Suprapubic skin (tissue), 4 donors: ENCODE measurements around the gene SPPL3. TPM values are rescaled to one million over a fixed set of nuclear protein-coding genes. Genes with fewer than 3 reads are reported as not detected.

Source experiments
- DNase-seq, 2 donors: peaks; one replicate each; pipeline ENCODE4 v3.0.0-alpha.2; 2019; ENCODE audit warnings: low spot score in 2 of 2
- H3K27ac ChIP-seq: fragments of 200-600 bp; sonication (generic); one replicate; pipeline ENCODE4 v1.5.1; 2019
- H3K27me3 ChIP-seq: fragments of 200-600 bp; sonication (generic); one replicate; pipeline ENCODE4 v1.5.1; 2019
- H3K36me3 ChIP-seq: fragments of 200-600 bp; sonication (generic); one replicate; pipeline ENCODE4 v1.5.1; 2019
- H3K4me1 ChIP-seq: fragments of 200-600 bp; sonication (generic); one replicate; pipeline ENCODE4 v1.5.1; 2019
- H3K4me3 ChIP-seq: fragments of 200-600 bp; sonication (generic); one replicate; pipeline ENCODE4 v1.5.1; 2019; ENCODE audit warnings: mild to moderate bottlenecking
- H3K9me3 ChIP-seq: fragments of 200-600 bp; sonication (generic); one replicate; pipeline ENCODE4 v1.5.1; 2019
- EP300 ChIP-seq: sonication (generic); formaldehyde crosslinking; IDR thresholded peaks from one replicate; pipeline ENCODE4 v1.6.1; 2017; ENCODE audit warnings: antibody characterized with exemption
- POLR2A ChIP-seq, 2 donors: fragments of 450-650 bp; IDR thresholded peaks; one replicate each; pipeline ENCODE4 v1.6.1; 2017; ENCODE audit warnings: antibody characterized with exemption in 2 of 2, mild to moderate bottlenecking in 2 of 2, moderate library complexity in 2 of 2
- POLR2AphosphoS5 ChIP-seq, 3 donors: sonication (generic); formaldehyde crosslinking; IDR thresholded peaks; one replicate each; pipeline ENCODE4 v1.6.1; 2017; ENCODE audit warnings: antibody characterized with exemption in 3 of 3
- WGBS: methylation state at CpG from one replicate; pipeline ENCODE4 v1.1.5; 2018; 5-methylcytosine and 5-hydroxymethylcytosine counted together
- total RNA-seq, 4 donors: library from RNA; depleted of rRNA; stranded (reverse); fragments of >200 nt; gene quantifications; one replicate each; pipeline ENCODE4 v1.1.0, GENCODE V29; 2016
- TF ChIP-seq, protein P1 (sequence below), 2 donors: fragments of 200-600 bp in 1 of 2; fragments of 450-650 bp in 1 of 2; sonication (generic) in 1 of 2; IDR thresholded peaks; one replicate each; pipeline ENCODE4 v1.5.1; 2016 to 2019; ENCODE audit warnings: antibody characterized with exemption in 2 of 2, mild to moderate bottlenecking in 1 of 2, moderate library complexity in 1 of 2

SPPL3 gene
- total RNA-seq, 4 donors from 2014 or later = 64.7 to 91.8 (median 70.6) TPM

DNA sequence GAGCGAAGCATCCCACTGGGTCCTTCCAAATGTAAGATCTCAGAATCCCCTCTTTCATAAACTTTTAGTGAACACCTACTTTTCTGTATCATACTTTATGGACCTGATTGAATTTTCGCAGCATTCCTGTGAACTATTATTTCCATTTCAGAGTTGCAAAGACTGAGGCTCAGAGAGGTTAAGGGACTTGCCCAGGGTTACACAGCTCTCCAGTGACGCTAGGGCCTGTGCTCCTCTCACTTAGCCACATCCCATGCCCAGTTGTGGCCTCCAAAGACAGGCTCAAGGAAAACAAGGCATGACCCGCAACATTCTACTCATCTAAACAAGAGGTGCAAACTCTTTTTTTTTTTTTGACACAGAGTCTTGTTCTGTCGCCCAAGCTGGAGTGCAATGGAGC, 25.9 kb upstream of the SPPL3 start:
- 97% methylated on average over 5 of the region's 5 CpGs for WGBS
- Histone ChIP-seq H3K9me3 (no peaks in the 10 kb centered on the region), H3K4me1 (peaks cover 10% of the 10 kb centered on the region), H3K36me3 (no peaks in the 10 kb centered on the region), H3K27ac (no peak overlapping the region), H3K4me3 (no peak overlapping the region), H3K27me3 (no peaks in the 10 kb centered on the region)
- DNase-seq = no peak
- TF ChIP-seq, protein P1, sequence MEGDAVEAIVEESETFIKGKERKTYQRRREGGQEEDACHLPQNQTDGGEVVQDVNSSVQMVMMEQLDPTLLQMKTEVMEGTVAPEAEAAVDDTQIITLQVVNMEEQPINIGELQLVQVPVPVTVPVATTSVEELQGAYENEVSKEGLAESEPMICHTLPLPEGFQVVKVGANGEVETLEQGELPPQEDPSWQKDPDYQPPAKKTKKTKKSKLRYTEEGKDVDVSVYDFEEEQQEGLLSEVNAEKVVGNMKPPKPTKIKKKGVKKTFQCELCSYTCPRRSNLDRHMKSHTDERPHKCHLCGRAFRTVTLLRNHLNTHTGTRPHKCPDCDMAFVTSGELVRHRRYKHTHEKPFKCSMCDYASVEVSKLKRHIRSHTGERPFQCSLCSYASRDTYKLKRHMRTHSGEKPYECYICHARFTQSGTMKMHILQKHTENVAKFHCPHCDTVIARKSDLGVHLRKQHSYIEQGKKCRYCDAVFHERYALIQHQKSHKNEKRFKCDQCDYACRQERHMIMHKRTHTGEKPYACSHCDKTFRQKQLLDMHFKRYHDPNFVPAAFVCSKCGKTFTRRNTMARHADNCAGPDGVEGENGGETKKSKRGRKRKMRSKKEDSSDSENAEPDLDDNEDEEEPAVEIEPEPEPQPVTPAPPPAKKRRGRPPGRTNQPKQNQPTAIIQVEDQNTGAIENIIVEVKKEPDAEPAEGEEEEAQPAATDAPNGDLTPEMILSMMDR (IDR thresholded peaks at IDR 0.05) = no peak

DNA sequence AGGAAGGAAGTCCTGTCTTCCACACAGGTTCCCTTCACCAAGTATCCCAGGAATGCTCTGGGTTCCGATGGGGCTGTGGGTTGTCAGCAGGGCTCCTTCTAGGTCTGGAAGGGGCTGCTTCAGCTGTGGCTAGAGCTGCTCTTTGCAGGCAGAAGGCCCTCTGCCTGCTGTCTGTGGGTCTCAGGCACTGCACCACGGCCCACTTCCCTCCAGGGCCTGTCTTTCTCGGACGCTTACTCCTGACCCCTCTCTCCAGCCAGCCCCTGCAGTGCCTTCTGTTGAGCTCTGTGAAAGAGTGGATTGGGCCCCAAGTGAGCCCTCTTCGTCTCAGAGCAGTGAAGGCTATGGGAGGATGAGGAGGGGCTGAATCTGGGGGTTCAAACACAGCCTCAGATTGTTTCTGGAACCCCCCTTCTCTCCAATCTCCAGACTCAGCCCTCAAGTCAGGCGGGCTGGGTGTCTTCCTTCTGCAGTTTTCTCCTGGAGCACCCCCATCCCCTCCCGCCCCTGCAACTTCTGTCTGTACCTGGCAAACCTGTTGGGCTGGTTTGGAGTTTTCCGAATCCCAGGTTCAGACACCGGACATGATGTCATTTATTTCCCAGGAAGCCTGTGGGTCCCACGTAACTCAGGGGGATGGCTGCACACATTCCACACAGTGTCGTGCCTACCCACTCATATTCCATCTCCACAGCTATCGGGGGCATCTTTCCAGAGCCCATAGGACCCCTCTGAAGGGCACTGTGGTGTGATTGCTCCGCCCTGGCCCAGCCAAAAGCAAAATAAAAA, 24.9 kb upstream of the SPPL3 start:
- 47% methylated on average over 13 of the region's 13 CpGs for WGBS
- Histone ChIP-seq H3K27ac (peak overlapping the region; percentile 74), H3K27me3 (no peaks in the 10 kb centered on the region), H3K4me3 (no peak overlapping the region), H3K9me3 (no peaks in the 10 kb centered on the region), H3K36me3 (no peaks in the 10 kb centered on the region), H3K4me1 (peaks cover 10% of the 10 kb centered on the region)
- no peak for TF ChIP-seq EP300
- TF ChIP-seq, protein P1 (IDR thresholded peaks at IDR 0.05) = no peak
- TF ChIP-seq POLR2A (IDR thresholded peaks at IDR 0.05) = no peak
- TF ChIP-seq POLR2AphosphoS5 (IDR thresholded peaks at IDR 0.05) = no peak
- DNase-seq = no peak

DNA sequence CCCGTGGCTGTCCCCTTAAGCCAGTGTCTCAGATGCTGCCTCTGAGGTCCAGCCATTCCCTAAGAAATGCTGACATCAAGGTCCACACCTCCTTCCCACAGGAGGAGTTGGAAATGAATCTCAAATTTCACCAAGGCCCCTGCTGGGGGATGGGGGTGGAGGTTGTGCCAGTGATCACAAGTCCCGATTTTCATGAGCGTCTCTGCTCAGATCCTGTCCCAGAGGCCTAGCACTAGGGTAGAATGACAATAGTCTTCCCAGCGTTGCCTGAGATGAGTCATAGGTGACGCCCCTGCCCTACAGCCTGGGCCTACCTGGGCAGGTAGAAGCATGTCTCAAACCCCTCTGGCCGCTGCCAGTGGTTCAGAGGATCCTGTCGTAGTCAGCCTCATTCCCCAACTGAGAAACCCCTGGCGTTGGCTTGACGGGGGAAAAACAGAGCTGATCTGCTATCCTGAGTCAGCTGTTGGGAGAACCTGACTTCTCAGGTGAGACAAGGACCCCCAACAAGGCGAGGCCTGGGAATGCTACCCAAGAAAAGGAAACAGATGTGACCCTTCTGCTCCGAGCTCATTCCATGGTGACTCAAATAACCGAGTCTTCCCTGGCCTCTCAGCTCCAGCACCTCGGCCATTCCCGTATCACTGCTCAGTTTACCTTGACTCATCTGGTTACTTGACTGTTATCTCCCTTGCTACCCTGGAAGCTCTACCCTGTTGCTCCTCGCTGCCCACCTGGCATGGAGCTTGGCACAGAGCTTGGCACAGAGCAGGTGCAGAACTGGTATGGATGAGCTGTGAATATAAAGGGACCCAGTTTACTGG, 21.8 kb upstream of the SPPL3 start:
- DNase-seq = no peak
- H3K4me3 ChIP-seq = no peak overlapping the region
- H3K4me1 ChIP-seq = peaks cover 15% of the 10 kb centered on the region
- no peaks in the 10 kb centered on the region for H3K27me3 ChIP-seq
- peak overlapping the region; percentile 89 for H3K27ac ChIP-seq
- H3K36me3 ChIP-seq = no peaks in the 10 kb centered on the region
- WGBS = 37% methylated on average over 15 of the region's 15 CpGs
- no peak for TF ChIP-seq POLR2AphosphoS5 (IDR thresholded peaks at IDR 0.05)
- TF ChIP-seq, protein P1 (IDR thresholded peaks at IDR 0.05) = no peak
- TF ChIP-seq POLR2A (IDR thresholded peaks at IDR 0.05) = no peak
- TF ChIP-seq EP300 = no peak
- no peaks in the 10 kb centered on the region for H3K9me3 ChIP-seq

DNA sequence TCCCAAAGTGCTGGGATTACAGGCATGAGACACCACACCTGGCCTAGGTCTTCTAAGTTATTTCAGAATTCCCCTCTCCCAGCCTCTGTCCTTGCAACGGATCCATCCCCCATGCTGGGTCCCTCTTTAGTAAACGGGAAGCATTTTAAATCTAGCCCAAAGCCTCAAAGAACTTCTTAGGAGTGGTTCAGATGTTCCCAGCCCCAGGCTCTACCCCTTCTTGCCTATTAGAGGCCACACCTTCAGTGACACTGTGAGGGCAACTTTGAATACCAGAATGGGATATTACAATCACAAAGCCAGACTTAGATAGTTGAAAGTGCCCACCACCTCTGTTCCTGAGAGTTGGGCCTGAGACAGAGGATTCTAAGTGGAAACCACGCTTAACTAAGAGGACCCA, 18.1 kb upstream of the SPPL3 start:
- H3K4me1 ChIP-seq = peaks cover 9% of the 10 kb centered on the region
- no peaks in the 10 kb centered on the region for H3K36me3 ChIP-seq
- H3K27ac ChIP-seq = no peak overlapping the region
- peak in 1 of 2 donors; percentile 13 for DNase-seq
- no peak overlapping the region for H3K4me3 ChIP-seq
- H3K9me3 ChIP-seq = peaks cover 4% of the 10 kb centered on the region
- no peaks in the 10 kb centered on the region for H3K27me3 ChIP-seq
- 52% methylated on average over 3 of the region's 3 CpGs for WGBS
- TF ChIP-seq EP300 (no peak), POLR2AphosphoS5 (IDR thresholded peaks at IDR 0.05) (no peak), POLR2A (IDR thresholded peaks at IDR 0.05) (no peak)
- TF ChIP-seq, protein P1 (IDR thresholded peaks at IDR 0.05) = no peak

DNA sequence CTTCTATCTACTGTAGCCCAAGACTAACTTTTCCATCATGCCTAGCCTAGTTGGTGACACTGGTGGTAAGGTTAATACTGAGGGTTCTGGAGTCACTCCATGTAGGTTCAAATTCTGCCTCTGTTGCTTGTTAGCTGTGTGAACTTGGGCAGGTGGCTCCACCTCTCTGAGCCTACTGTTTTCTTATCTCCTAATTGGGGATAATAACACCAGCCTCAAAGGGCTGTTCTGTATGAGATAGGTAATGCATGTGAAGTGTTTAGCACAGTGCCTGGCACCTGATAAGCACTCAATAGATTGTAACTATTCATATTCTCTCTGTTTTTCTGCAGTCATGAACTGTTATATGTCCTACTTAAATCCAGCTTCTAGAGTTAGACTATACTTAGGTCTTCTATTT, 17.5 kb upstream of the SPPL3 start:
- no peak for DNase-seq
- TF ChIP-seq POLR2AphosphoS5 (IDR thresholded peaks at IDR 0.05) = no peak
- Histone ChIP-seq H3K27ac (no peak overlapping the region), H3K9me3 (peaks cover 4% of the 10 kb centered on the region), H3K36me3 (no peaks in the 10 kb centered on the region), H3K4me1 (peaks cover 9% of the 10 kb centered on the region), H3K27me3 (no peaks in the 10 kb centered on the region), H3K4me3 (no peak overlapping the region)
